Measurements from ENCODE around the gene ZDHHC22. TPM values are rescaled to one million over a fixed set of nuclear protein-coding genes. Genes with fewer than 3 reads are reported as not detected.

ZDHHC22 gene
- total RNA-seq, 1 experiment from 2014 or later: 11.3 TPM

DNA sequence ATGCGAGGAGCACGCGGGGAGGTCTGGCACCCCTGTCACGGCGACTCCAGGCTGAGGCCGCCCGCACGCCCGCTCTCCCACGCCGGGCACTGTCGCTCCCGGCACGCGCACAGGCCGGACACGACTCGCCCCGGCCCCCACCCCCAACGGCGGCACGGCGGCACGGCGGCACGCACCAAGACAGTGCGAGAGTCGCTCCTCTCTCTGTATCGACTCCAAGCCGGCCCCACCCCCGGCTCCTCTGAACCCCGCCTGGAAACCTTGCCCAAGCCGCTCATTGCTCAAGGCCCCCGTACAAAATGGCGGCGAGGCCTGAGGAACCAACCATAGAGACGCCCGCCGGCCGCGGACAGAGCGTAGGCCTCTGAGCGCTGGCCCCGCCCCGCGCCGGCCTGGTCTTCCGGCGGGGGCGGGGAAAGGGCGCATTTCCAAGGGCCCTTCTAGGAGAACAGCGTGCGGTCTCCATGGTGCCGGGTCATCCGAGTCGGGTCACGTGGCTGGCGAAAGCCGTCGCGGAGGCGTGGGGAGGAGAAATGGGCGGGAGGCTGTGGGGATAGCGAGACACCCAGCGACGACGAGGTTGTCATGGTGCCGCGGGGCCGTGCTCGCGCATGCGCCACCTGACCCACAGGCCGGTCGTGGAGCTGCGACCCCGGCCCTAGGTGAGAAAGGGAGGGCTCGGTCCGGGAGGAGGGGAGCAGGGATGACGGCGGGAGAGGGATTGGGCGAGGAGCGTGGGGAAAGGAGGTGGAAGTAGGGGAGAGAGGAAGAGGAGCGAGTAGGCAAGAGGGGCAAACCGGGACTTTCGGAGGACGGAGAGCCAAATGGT lies 43.7 kb downstream of the ZDHHC22 start, which contains the start of gene CIPC:
Gene CIPC, plus strand, starts transcription at position 559 of the 829 bp plus-strand sequence. CDS start 7,451 bp downstream, outside the sequence.
- Histone ChIP-seq H3K18ac (ENCODE audit: insufficient read length, low read depth, low read length) (peak within 1 kb of the TSS; percentile 59), H2BK20ac (ENCODE audit: low read depth, low read length, poor library complexity, severe bottlenecking) (no peak within 1 kb of the TSS), H2AK5ac (ENCODE audit: insufficient read length, low read length) (peak within 1 kb of the TSS; percentile 1), H3K4me1 (ENCODE audit: insufficient read depth, low read length) (peaks cover 2% of the 10 kb centered on the region; the same call in 1 of the 2 replicates), H2BK15ac (ENCODE audit: low read depth, low read length) (no peak within 1 kb of the TSS), H4K5ac (ENCODE audit: insufficient read length, low read depth, low read length) (no peak within 1 kb of the TSS), H4K91ac (ENCODE audit: insufficient read length, low read depth, low read length) (no peak within 1 kb of the TSS), H2BK120ac (ENCODE audit: low read depth, low read length, poor library complexity, severe bottlenecking) (no peak within 1 kb of the TSS), H3K23me2 (ENCODE audit: insufficient read length, low read depth, low read length, poor library complexity, severe bottlenecking) (peaks cover 13% of the 10 kb centered on the region), H2BK12ac (ENCODE audit: insufficient read length, low read depth, low read length) (no peak within 1 kb of the TSS), H3K4me2 (ENCODE audit: insufficient read depth, insufficient read length, low read length) (peak within 1 kb of the TSS; percentile 99), H3K79me2 (ENCODE audit: insufficient read depth, low read length) (peaks cover 5% of the 10 kb centered on the region; the same call in 1 of the 2 replicates), H3K9me3 (ENCODE audit: control insufficient read depth, low read depth, low read length) (no peaks in the 10 kb centered on the region), H3K79me1 (ENCODE audit: insufficient read depth, low read depth, low read length, poor library complexity, severe bottlenecking) (no peaks in the 10 kb centered on the region), H2AFZ (ENCODE audit: low read length) (peak within 1 kb of the TSS; percentile 42), H4K20me1 (ENCODE audit: control insufficient read depth, insufficient read depth, insufficient read length) (no peaks in the 10 kb centered on the region), H2BK5ac (ENCODE audit: insufficient read length, low read length) (no peak within 1 kb of the TSS), H3K27me3 (ENCODE audit: insufficient read depth, low read length) (no peaks in the 10 kb centered on the region), H3K56ac (ENCODE audit: insufficient read length, low read depth, low read length) (no peak within 1 kb of the TSS), H3T11ph (ENCODE audit: low read length) (no peak within 1 kb of the TSS), H3K14ac (ENCODE audit: insufficient read depth, low read length) (peak within 1 kb of the TSS; percentile 80), H3K9ac (ENCODE audit: extremely low read depth, insufficient read length, low read length) (peak within 1 kb of the TSS; percentile 89), H3K23ac (ENCODE audit: insufficient read length, low read depth, low read length) (no peak within 1 kb of the TSS), H3K27ac (ENCODE audit: insufficient read length, low read depth, low read length) (peak within 1 kb of the TSS; percentile 65), H4K8ac (replicated peaks; ENCODE audit: insufficient read length, low read depth, low read length) (no peak within 1 kb of the TSS), H3K4ac (ENCODE audit: low read depth, low read length) (no peak within 1 kb of the TSS)
- H3K36me3 Mint-ChIP-seq (ENCODE audit: insufficient read depth in 1 of 3, low read depth in 3 of 3): no peaks in the 10 kb centered on the region; a peak in 1 of 7 replicates
- H3K4me3 Mint-ChIP-seq: peak within 1 kb of the TSS; percentile 79 to 87
- peaks cover 41 to 53% of the 10 kb centered on the region in 2 experiments for H3K4me1 Mint-ChIP-seq
- H3K27ac Mint-ChIP-seq: peak within 1 kb of the TSS; percentile 94 to 98 (median 97)
- H3K9me3 Mint-ChIP-seq: no peaks in the 10 kb centered on the region
- DNase-seq: peak; percentile 99
- TF ChIP-seq, protein P1, sequence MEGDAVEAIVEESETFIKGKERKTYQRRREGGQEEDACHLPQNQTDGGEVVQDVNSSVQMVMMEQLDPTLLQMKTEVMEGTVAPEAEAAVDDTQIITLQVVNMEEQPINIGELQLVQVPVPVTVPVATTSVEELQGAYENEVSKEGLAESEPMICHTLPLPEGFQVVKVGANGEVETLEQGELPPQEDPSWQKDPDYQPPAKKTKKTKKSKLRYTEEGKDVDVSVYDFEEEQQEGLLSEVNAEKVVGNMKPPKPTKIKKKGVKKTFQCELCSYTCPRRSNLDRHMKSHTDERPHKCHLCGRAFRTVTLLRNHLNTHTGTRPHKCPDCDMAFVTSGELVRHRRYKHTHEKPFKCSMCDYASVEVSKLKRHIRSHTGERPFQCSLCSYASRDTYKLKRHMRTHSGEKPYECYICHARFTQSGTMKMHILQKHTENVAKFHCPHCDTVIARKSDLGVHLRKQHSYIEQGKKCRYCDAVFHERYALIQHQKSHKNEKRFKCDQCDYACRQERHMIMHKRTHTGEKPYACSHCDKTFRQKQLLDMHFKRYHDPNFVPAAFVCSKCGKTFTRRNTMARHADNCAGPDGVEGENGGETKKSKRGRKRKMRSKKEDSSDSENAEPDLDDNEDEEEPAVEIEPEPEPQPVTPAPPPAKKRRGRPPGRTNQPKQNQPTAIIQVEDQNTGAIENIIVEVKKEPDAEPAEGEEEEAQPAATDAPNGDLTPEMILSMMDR (conservative IDR thresholded peaks at IDR 0.05): no peak
- H3K27me3 Mint-ChIP-seq (ENCODE audit: low read depth): no peaks in the 10 kb centered on the region
- WGBS (ENCODE audit: extremely low coverage, insufficient read length, low lambda C conversion rate): no CpG with 5 or more reads among the region's 87 CpGs

Data from H9 (cell line).